Pancreas (tissue), 10 donors: ENCODE measurements around the gene C1QTNF12. TPM values are rescaled to one million over a fixed set of nuclear protein-coding genes. Genes with fewer than 3 reads are reported as not detected.

ENCODE experiments used
- ATAC-seq, 4 donors: fragments of 200-7000 bp; cut with Tn5 transposase; one replicate each; pipeline versions ENCODE4 v1.8.0 to v1.9.1; 2020; ENCODE audit warnings: mild to moderate bottlenecking in 4 of 4, moderate library complexity in 4 of 4
- DNase-seq, 6 donors: peaks; one replicate each; pipeline ENCODE4 v3.0.0-alpha.2; 2020
- FAIRE-seq: peaks from 2 replicates; lab custom pipeline; 2012; peaks lifted over from hg19 to GRCh38; lab: Jason Lieb, UNC
- H3K27ac ChIP-seq, 4 donors: fragments of 200-600 bp; sonication (generic); 1 replicate in 3 of 4; 2 replicates in 1 of 4; pipeline versions ENCODE4 v1.5.0 to v1.8.0; 2020
- H3K27me3 ChIP-seq, 4 donors: fragments of 200-600 bp; one replicate each; pipeline ENCODE4 v1.8.0; 2021
- H3K36me3 ChIP-seq, 3 donors: fragments of 200-600 bp; sonication (generic) in 1 of 3; one replicate each; pipeline versions ENCODE4 v1.5.0 to v1.8.0; 2020 to 2021
- H3K4me1 ChIP-seq, 3 donors: fragments of 200-600 bp; one replicate each; pipeline ENCODE4 v1.8.0; 2021
- H3K4me3 ChIP-seq, 4 donors: fragments of 200-600 bp; sonication (generic) in 2 of 4; one replicate each; pipeline versions ENCODE4 v1.5.0 to v1.8.0; 2020 to 2021
- H3K9me3 ChIP-seq, 4 donors: fragments of 200-600 bp; one replicate each; pipeline ENCODE4 v1.8.0; 2021
- CTCF ChIP-seq, 4 donors: fragments of 200-600 bp; sonication (generic) in 3 of 4; IDR thresholded peaks; one replicate each; pipeline versions ENCODE4 v1.5.0 to v1.8.0; 2021; ENCODE audit warnings: antibody characterized with exemption in 4 of 4
- WGBS, 2 donors: extraction: QIAGEN DNeasy Blood & Tissue Kit; methylation state at CpG; one replicate each; pipeline ENCODE4 v1.1.7; 2013; 5-methylcytosine and 5-hydroxymethylcytosine counted together
- intact Hi-C, 3 donors: fragments of 100-400 bp; cut with DNase I; formaldehyde crosslinking; loops; one replicate each; pipeline versions ENCODE4 v1.11.1 to v1.14.2; 2022
- polyA plus RNA-seq, 2 donors: library from polyadenylated mRNA; stranded (reverse); fragments of 200-250 nt; gene quantifications; one replicate each; pipeline ENCODE4 v1.2.3, GENCODE V29; 2013
- total RNA-seq, 6 donors: library from RNA; stranded (reverse); fragmentation: NEBNext Ultra II Directional in 4 of 6; extraction: Animal tissue kit (Norgen Biotek cat#: 25700) in 4 of 6; gene quantifications; one replicate each; pipeline versions ENCODE4 v1.2.1 to v1.2.4, GENCODE V29; 2021 to 2023
- donor health status: healthy with polysubstance abuse.
- donor health status: DM: no; HTN: no; CAD: no; lungs with moderate emphysema.
- donor health status: DM: no; HTN: no; CAD: no.
- donor health status: control.
- donor health status: control.
- donor health status: Bipolar disorder and iron deficiency.
- donor health status: DM: yes; HTN: yes; CAD: no.
- donor health status: DM: no; HTN: no; CAD: no.
- donor health status: DM: no; HTN: no; CAD: no.
- donor health status: DM: yes; HTN: yes; CAD: no.

The C1QTNF12 gene
- total and polyA plus RNA-seq, 8 donors = 0.43 to 4.8 (median 1.0) TPM

GRCh38 chr1:1221887-1222574, 24.5 kb downstream of the C1QTNF12 start:
- ATAC-seq = no peak
- Histone ChIP-seq H3K27me3 (no peaks in the 10 kb centered on the region), H3K9me3 (no peaks in the 10 kb centered on the region), H3K36me3 (peaks cover 2 to 42% (median 14%) of the 10 kb centered on the region in 3 donors), H3K4me3 (no peak overlapping the region), H3K27ac (no peak overlapping the region), H3K4me1 (no peaks in the 10 kb centered on the region)
- 85 to 93% methylated on average over 29 to 30 of the region's 30 CpGs for WGBS, 2 donors
- FAIRE-seq = no peak
- intact Hi-C loops = no loop called here
- no peak for DNase-seq
- TF ChIP-seq CTCF (IDR thresholded peaks at IDR 0.05) = no peak

DNA sequence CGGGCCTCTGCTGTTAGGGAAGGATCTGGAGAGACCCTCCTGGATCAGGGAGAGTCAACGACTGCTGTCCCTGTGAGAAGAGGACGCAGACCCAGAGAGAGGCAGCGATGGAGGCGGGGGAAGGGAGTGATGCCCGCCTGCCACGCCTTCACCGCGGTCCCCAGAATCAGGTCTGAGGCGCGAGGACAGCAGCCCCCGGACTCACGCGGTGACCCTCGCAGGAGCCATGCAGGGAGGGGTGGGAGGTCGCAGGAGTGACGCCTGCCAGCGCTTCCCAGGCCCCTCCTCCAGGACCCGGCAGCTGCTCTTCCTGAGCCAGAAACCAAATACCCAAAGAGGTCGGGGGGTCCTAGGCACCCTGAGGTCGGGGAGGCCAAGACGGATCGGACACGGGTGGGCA, 26.3 kb downstream of the C1QTNF12 start:
- Histone ChIP-seq H3K9me3 (no peaks in the 10 kb centered on the region), H3K4me1 (no peaks in the 10 kb centered on the region), H3K4me3 (no peak overlapping the region), H3K27me3 (no peaks in the 10 kb centered on the region), H3K27ac (no peak overlapping the region), H3K36me3 (peaks cover 2 to 47% (median 14%) of the 10 kb centered on the region in 3 donors)
- no peak for ATAC-seq
- no peak for FAIRE-seq
- WGBS, 2 donors = 89 to 92% methylated on average over 24 of the region's 24 CpGs
- no peak for TF ChIP-seq CTCF (IDR thresholded peaks at IDR 0.05)
- intact Hi-C loops = no loop called here
- no peak for DNase-seq

DNA sequence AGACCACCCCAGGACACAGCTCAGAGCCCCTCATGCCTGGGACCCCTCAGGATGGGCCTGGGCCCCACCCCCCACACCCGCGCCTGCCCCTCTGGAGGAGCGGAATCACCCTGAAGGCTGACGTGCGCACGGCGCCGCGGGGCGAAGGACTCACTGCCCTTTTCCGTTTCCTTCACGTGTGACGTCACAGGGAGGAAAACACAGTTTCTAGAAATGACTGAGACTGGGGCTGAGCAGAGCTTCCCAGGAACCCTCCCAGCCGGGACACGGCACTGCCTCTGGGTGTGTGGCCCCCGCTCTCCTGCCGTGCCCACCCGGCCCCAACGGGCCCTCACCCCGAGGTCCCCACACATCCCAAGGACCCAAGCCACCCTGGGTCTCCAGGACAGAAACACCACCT, 27.2 kb downstream of the C1QTNF12 start:
- H3K4me1 ChIP-seq = no peaks in the 10 kb centered on the region
- ATAC-seq (no peak), FAIRE-seq (no peak), DNase-seq (no peak)
- TF ChIP-seq CTCF (IDR thresholded peaks at IDR 0.05) = no peak
- H3K27ac ChIP-seq = no peak overlapping the region
- H3K9me3 ChIP-seq = no peaks in the 10 kb centered on the region
- H3K36me3 ChIP-seq = peaks cover 0 to 47% (median 14%) of the 10 kb centered on the region in 3 donors
- intact Hi-C loops = no loop called here
- no peak overlapping the region for H3K4me3 ChIP-seq
- H3K27me3 ChIP-seq = no peaks in the 10 kb centered on the region
- WGBS, 2 donors = 95 to 98% methylated on average over 20 of the region's 20 CpGs

- Histone ChIP-seq H3K4me3 (no peak overlapping the region), H3K36me3 (peaks cover 0 to 47% (median 14%) of the 10 kb centered on the region in 3 donors), H3K9me3 (no peaks in the 10 kb centered on the region), H3K27ac (no peak overlapping the region), H3K4me1 (no peaks in the 10 kb centered on the region), H3K27me3 (no peaks in the 10 kb centered on the region)
- intact Hi-C loops = no loop called here
- no peak for TF ChIP-seq CTCF (IDR thresholded peaks at IDR 0.05)
- FAIRE-seq (no peak), DNase-seq (no peak), ATAC-seq (no peak)
- WGBS, 2 donors = 94 to 97% methylated on average over 36 of the region's 36 CpGs
Measured at GRCh38 chr1:1218524-1219200, 27.9 kb downstream of the C1QTNF12 start.
